GM19463 (cell line): ENCODE data around the gene GFRA3.
"Not testable (repeated sequence)": the region's sequence is repeated elsewhere in the genome, so short reads cannot be mapped to it uniquely, and the experiment has no call there.

ENCODE experiments used
- ATAC-seq: cut with Tn5 transposase; IDR thresholded peaks from one replicate; pipeline ENCODE4 v1.9.1; 2021; ENCODE audit warnings: mild to moderate bottlenecking, moderate library complexity; ENCODE audit not compliant: unreplicated experiment

The GFRA3 gene

GRCh38 chr5:138247800-138248199, 26.6 kb downstream of the GFRA3 start:
- not testable (repeated sequence) for ATAC-seq

GRCh38 chr5:138246822-138247221, 27.6 kb downstream of the GFRA3 start:
- no peak for ATAC-seq

GRCh38 chr5:138246334-138246733, 28.1 kb downstream of the GFRA3 start:
- no peak for ATAC-seq

GRCh38 chr5:138245717-138246116, 28.7 kb downstream of the GFRA3 start:
- ATAC-seq = no peak

GRCh38 chr5:138243794-138244193, 30.6 kb downstream of the GFRA3 start:
- ATAC-seq = no peak

GRCh38 chr5:138241688-138242571, 32.5 kb downstream of the GFRA3 start:
- ATAC-seq = no peak

GRCh38 chr5:138240650-138241385, 33.6 kb downstream of the GFRA3 start:
- no peak for ATAC-seq

GRCh38 chr5:138238034-138238433, 36.4 kb downstream of the GFRA3 start:
- no peak for ATAC-seq

GRCh38 chr5:138234651-138235050, 39.8 kb downstream of the GFRA3 start:
- no peak for ATAC-seq

- ATAC-seq = no peak
Measured at GRCh38 chr5:138233280-138233679, 41.1 kb downstream of the GFRA3 start.

GRCh38 chr5:138230981-138231589, 43.3 kb downstream of the GFRA3 start:
- ATAC-seq = no peak

GRCh38 chr5:138230261-138230660, 44.2 kb downstream of the GFRA3 start:
- no peak for ATAC-seq

- no peak for ATAC-seq
Measured at GRCh38 chr5:138229387-138229786, 45.0 kb downstream of the GFRA3 start.

- ATAC-seq = no peak
Measured at GRCh38 chr5:138226910-138227309, 47.5 kb downstream of the GFRA3 start.

- no peak for ATAC-seq
Measured at GRCh38 chr5:138224712-138225111, 49.7 kb downstream of the GFRA3 start.

- no peak for ATAC-seq
Measured at GRCh38 chr5:138223532-138223931, 50.9 kb downstream of the GFRA3 start.

GRCh38 chr5:138216799-138217198, 57.6 kb downstream of the GFRA3 start:
- no peak for ATAC-seq

- ATAC-seq = peak; percentile 96
Measured at GRCh38 chr5:138213161-138214029, 61.0 kb downstream of the GFRA3 start, which contains the start of gene CDC23. TSS of gene CDC23 (minus strand) at chr5:138213323. CDS start at chr5:138213312, 11 bp downstream.

- peak; percentile 18 for ATAC-seq
Measured at GRCh38 chr5:138212828-138213160, 61.6 kb downstream of the GFRA3 start.

GRCh38 chr5:138210985-138211384, 63.4 kb downstream of the GFRA3 start:
- no peak for ATAC-seq
